ENCODE measurements around the gene MUL1.
"Not testable (repeated sequence)": the region's sequence is repeated elsewhere in the genome, so short reads cannot be mapped to it uniquely, and the experiment has no call there.

MUL1 gene, protein sequence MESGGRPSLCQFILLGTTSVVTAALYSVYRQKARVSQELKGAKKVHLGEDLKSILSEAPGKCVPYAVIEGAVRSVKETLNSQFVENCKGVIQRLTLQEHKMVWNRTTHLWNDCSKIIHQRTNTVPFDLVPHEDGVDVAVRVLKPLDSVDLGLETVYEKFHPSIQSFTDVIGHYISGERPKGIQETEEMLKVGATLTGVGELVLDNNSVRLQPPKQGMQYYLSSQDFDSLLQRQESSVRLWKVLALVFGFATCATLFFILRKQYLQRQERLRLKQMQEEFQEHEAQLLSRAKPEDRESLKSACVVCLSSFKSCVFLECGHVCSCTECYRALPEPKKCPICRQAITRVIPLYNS

DNA sequence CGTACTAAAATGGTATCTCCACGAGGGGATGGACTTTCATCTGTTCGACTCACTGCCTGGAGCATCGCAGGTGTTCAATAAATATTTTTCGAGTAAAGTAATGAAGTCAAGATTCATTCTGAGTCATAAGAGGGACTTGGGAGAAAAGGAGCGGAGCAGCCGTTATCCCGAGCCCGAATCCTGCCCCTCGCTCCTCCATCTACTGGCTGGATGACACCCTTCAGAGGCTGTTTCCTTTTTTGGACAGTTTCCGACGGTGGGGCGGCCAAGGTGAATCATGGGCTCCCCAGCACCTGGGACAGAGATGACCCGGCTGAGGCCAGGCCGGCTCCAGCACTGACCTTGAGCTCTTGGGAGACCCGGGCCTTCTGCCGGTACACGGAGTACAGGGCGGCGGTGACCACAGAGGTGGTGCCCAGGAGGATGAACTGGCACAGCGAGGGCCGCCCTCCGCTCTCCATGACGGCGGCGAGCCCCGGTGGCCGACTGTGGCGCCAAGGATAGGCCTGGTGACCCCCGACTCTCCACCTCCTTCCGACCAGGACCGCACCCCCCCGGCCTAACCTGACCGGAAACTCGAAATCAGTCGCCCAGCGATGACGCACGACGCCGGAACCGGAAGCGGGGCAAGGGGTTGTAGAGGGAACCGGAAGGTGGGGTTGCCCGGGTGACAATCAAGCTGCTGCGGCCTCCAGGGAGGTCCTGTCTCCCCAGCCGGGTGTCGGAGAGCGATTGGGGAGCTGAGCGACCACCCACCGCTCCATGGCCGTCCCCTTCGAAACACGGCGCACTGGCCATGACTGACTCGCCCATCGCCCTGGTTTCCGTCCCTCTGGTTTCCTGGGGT, at the start of gene MUL1:
MUL1 (minus strand) TSS at position 588 of the 847 bp plus-strand sequence; CDS start at position 461, 127 bp downstream.
- DNase-seq: peak; percentile 45

- no peak for DNase-seq
Measured at GRCh38 chr1:20555758-20556120, 47.8 kb upstream of the MUL1 start.

- no peak for DNase-seq
Measured at GRCh38 chr1:20555025-20555757, 47.2 kb upstream of the MUL1 start.

DNA sequence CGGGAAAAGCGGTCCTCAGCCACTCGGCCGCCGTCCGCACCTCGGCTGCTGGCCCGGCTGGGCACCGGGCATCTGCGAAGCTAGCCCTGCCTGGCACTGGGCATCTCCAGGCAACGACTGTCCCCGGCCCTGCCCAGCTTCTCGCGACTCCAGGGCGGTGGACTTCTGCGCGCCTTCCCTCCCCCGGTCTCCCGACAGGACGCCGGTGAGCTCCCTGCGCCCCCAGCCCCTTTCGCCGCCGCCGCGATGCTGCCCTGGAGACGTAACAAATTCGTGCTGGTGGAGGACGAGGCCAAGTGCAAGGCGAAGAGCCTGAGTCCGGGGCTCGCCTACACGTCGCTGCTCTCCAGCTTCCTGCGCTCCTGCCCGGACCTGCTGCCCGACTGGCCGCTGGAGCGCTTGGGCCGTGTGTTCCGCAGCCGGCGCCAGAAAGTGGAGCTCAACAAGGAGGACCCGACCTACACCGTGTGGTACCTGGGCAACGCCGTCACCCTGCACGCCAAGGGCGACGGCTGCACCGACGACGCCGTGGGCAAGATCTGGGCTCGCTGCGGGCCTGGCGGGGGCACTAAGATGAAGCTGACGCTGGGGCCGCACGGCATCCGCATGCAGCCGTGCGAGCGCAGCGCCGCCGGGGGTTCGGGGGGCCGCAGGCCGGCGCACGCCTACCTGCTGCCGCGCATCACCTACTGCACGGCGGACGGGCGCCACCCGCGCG, 44.9 kb upstream of the MUL1 start:
- no peak for DNase-seq

- no peak for DNase-seq
Measured at GRCh38 chr1:20551945-20552727, 44.2 kb upstream of the MUL1 start, which contains the start of gene FAM43B. Gene FAM43B, plus strand, starts transcription at chr1:20552573. Its CDS starts 401 bp downstream, at chr1:20552974.

GRCh38 chr1:20551161-20551560, 43.2 kb upstream of the MUL1 start:
- no peak for DNase-seq

DNA sequence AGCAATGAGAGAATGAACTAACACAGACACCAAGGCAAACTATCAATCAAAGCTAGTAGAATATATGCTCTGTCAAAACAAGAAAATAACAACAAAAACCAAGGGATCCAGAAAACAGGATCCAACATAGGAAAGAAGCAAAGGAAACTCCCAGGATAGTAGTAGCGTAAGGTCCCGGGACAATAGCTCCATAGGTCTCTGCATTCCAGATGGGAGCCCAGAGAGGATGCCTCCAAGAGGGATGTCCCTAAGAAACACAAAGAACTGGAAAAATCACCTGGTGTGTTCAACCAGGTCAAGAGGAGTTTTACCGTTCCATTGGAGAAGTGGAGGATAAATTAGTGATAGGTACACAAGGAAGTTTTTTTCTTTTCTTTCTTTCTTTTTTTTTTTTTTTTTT, 38.7 kb upstream of the MUL1 start:
- no peak for DNase-seq

GRCh38 chr1:20540281-20540680, 32.3 kb upstream of the MUL1 start:
- DNase-seq: no peak

GRCh38 chr1:20538760-20539551, 31.0 kb upstream of the MUL1 start:
- no peak for DNase-seq

GRCh38 chr1:20538227-20538626, 30.3 kb upstream of the MUL1 start:
- DNase-seq: no peak

DNA sequence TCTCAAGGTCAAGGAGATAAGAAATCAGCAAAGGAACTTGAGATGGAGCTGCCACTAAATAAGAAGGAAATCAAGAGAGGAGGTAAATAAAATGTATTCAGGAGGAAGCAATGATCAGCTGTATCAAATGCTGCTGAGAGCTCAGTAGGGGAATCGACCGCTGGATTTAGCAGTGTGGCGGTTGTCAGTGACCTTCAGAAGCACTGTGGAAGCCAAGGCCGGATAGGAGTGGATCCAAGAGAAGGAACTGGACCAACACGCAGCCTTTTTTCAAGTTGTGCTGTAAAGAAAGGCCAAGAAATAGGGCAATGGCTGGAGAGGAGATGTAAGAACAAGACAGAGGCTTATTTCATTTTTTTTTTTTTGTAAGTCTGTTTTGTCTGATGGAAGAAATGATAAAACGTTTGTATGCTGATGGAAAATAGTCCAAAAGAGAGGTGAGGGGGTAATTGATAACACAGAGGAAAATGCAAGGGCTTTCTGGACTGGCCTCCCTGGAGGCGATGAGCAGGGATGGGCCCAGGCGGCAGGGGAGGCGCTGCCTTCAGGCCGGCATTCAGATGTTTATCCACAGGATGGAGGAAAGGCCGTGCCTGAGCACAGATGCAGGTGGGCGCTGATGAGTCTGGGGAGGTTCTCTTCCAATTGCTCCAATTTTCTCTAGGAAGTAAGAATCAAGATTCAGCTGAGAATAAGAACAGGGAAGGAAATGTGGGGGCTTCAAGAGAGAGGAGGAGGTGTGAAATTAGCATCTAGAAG, 26.9 kb upstream of the MUL1 start:
- DNase-seq: no peak

- DNase-seq: no peak
Measured at GRCh38 chr1:20533635-20534034, 25.7 kb upstream of the MUL1 start.

GRCh38 chr1:20530901-20531300, 22.9 kb upstream of the MUL1 start:
- no peak for DNase-seq

GRCh38 chr1:20530306-20530705, 22.4 kb upstream of the MUL1 start:
- no peak for DNase-seq

DNA sequence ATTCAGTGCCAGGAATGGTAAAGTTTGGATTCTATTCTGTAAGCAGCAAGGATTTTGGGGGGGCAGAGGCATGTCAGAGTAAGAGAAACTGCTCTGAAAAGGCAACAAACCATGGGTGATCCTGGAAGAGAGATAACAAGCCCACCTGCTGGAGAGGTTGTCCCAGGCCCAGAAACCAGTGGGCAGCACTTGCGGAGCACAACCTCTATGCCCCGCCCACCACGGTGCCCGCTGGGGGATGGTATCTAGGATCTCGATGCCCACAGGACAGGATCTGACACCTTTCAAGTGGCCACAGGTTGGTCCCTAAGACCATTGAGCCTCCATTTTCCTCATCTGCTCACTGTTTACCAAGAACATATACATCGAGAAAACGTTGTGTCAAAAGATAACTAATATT, 20.3 kb upstream of the MUL1 start:
- DNase-seq: no peak

- no peak for DNase-seq
Measured at GRCh38 chr1:20526267-20526666, 18.3 kb upstream of the MUL1 start.

GRCh38 chr1:20521960-20522861, 14.3 kb upstream of the MUL1 start:
- no peak for DNase-seq

DNA sequence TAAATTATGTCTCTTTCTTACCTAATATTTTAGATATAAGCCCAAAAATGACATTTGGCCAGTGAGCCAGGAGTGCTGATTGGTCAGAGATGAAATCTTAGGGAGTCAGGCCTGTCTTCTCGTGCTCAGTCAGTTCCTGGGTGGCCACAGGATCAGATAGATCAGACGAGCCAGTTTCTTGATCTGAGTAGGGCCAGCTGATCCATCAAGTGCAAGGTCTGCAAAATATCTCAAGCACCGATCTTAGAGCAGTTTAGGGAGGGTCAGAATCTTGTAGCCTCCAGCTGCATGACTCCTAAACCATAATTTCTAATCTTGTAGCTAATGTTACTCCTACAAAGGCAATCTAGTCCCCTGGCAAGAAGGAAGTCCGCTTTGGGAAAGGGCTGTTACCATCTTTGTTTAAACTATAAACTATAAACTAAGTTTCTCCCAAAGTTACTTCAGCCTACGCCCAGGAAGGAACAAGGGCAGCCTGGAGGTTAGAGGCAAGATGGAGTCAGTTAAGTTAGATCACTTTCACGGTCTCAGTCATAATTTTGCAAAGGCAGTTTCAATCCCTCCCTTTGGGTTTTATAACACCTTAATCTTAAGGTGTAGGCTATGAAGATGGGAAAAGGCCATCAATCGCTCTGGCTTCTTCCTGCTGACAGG, 11.8 kb upstream of the MUL1 start:
- DNase-seq: not testable (repeated sequence)

All from SIG-M5 (cell line).